Naive thymus-derived CD8-positive, alpha-beta T cell (primary cell): Measurements from ENCODE around the gene SMAD5. TPM values are rescaled to one million over a fixed set of nuclear protein-coding genes. Genes with fewer than 3 reads are reported as not detected.

ENCODE experiments used
- ATAC-seq, 2 donors: fragments of 150-1000 bp; cut with Tn5 transposase in 1 of 2; sonication (Bioruptor Pico), chemical (Tn5 transposase) in 1 of 2; 1 replicate in 1 of 2; 2 replicates in 1 of 2; pipeline ENCODE4 v1.10.0; 2021; ENCODE audit warnings: mild to moderate bottlenecking in 2 of 2, moderate library complexity in 2 of 2
- POLR2A ChIA-PET: fragments of 350-600 bp; sonication (Branson Sonifier 250); formaldehyde crosslinking; loops from one replicate; lab custom pipeline; 2021; ENCODE audit warnings: antibody characterized with exemption; lab: Charles Lee
- DNase-seq, 10 donors: peaks; one replicate each; pipeline versions ENCODE4 v3.0.0 to v3.0.0-alpha.2; 2020 to 2022
- H3K27ac Mint-ChIP-seq, 10 donors: one replicate each; pipeline ENCODE4 v1.8.0; 2020 to 2022; ENCODE audit warnings: mild to moderate bottlenecking in 10 of 10, mixed read lengths in 10 of 10, moderate library complexity in 4 of 10, inconsistent platforms in 1 of 10
- H3K27me3 Mint-ChIP-seq, 5 donors: one replicate each; pipeline ENCODE4 v1.8.0; 2021 to 2022; ENCODE audit warnings: mixed read lengths in 5 of 5
- H3K36me3 Mint-ChIP-seq, 3 donors: one replicate each; pipeline ENCODE4 v1.8.0; 2020 to 2022; ENCODE audit warnings: mixed read lengths in 3 of 3, mild to moderate bottlenecking in 2 of 3, inconsistent platforms in 1 of 3
- H3K4me1 Mint-ChIP-seq, 4 donors: one replicate each; pipeline ENCODE4 v1.8.0; 2021 to 2022; ENCODE audit warnings: mixed read lengths in 4 of 4
- H3K4me3 Mint-ChIP-seq, 10 donors: one replicate each; pipeline ENCODE4 v1.8.0; 2020 to 2022; ENCODE audit warnings: mild to moderate bottlenecking in 10 of 10, mixed read lengths in 10 of 10, moderate library complexity in 6 of 10, inconsistent platforms in 1 of 10
- H3K9me3 Mint-ChIP-seq, 9 donors: one replicate each; pipeline ENCODE4 v1.8.0; 2020 to 2022; ENCODE audit warnings: mixed read lengths in 9 of 9, mild to moderate bottlenecking in 3 of 9, inconsistent platforms in 1 of 9, moderate library complexity in 1 of 9
- polyA plus RNA-seq, 3 donors: library from polyadenylated mRNA; unstranded; fragments of 300-500 nt; fragmentation: Illumina TruSeq; gene quantifications; one replicate each; pipeline ENCODE4 v1.2.3, GENCODE V29; 2021
- total RNA-seq, 8 experiments: library from RNA in 2 of 8; stranded (reverse) in 2 of 8; gene quantifications; one replicate each; pipeline ENCODE4 v1.2.3 and lab custom pipeline; 2021 to 2026

Gene SMAD5
- total RNA-seq (10 to 100 TPM; 20.0 to 21.5 TPM), polyA plus RNA-seq (10 to 100 TPM; 10.8 to 17.2 (median 14.7) TPM), total RNA-seq (lab: John Stamatoyannopoulos, UW) (4.9 to 33.8 (median 16.9) reads per million in 6 experiments)

GRCh38 chr5:136132557-136133221 lies at the start of gene SMAD5:
SMAD5 (plus strand) TSS chr5:136132845; CDS start chr5:136153761, 20,916 bp downstream.
- H3K4me1 Mint-ChIP-seq, result peaks cover 2 to 34% (median 31%) of the 10 kb centered on the region in 4 donors
- peak within 1 kb of the TSS; percentile 84 to 97 (median 93) for H3K4me3 Mint-ChIP-seq
- no peaks in the 10 kb centered on the region for H3K36me3 Mint-ChIP-seq
- no peaks in the 10 kb centered on the region for H3K9me3 Mint-ChIP-seq
- DNase-seq (peak; percentile 20 to 88 (median 68)), ATAC-seq (peak; percentile 58 to 81)
- POLR2A ChIA-PET, result no interaction called here
- peak within 1 kb of the TSS; percentile 59 to 95 (median 90) for H3K27ac Mint-ChIP-seq
- H3K27me3 Mint-ChIP-seq, result peaks cover 14 to 26% (median 19%) of the 10 kb centered on the region in 5 donors

- Mint-ChIP-seq H3K27me3 (peaks cover 7 to 22% (median 15%) of the 10 kb centered on the region in 5 donors), H3K36me3 (no peaks in the 10 kb centered on the region), H3K9me3 (no peaks in the 10 kb centered on the region), H3K27ac (no peak overlapping the region), H3K4me3 (no peak overlapping the region), H3K4me1 (peaks cover 3 to 14% (median 9%) of the 10 kb centered on the region in 4 donors)
- POLR2A ChIA-PET, result no interaction called here
- DNase-seq (no peak), ATAC-seq (no peak)
Measured at GRCh38 chr5:136084698-136085097, 47.9 kb upstream of the SMAD5 start.

- POLR2A ChIA-PET, result no interaction called here
- H3K36me3 Mint-ChIP-seq, result no peaks in the 10 kb centered on the region
- no peaks in the 10 kb centered on the region for H3K4me1 Mint-ChIP-seq
- DNase-seq, result no peak
- H3K27me3 Mint-ChIP-seq, result peaks cover 0 to 12% (median 0%) of the 10 kb centered on the region in 5 donors
- no peaks in the 10 kb centered on the region for H3K9me3 Mint-ChIP-seq
- H3K27ac Mint-ChIP-seq, result no peak overlapping the region
- no peak overlapping the region for H3K4me3 Mint-ChIP-seq
- no peak for ATAC-seq
Measured at GRCh38 chr5:136086783-136087566, 45.7 kb upstream of the SMAD5 start.

GRCh38 chr5:136087961-136088871 lies 44.4 kb upstream of the SMAD5 start:
- no peaks in the 10 kb centered on the region for H3K9me3 Mint-ChIP-seq
- ATAC-seq, result no peak
- no peak overlapping the region for H3K4me3 Mint-ChIP-seq
- POLR2A ChIA-PET, result no interaction called here
- H3K27ac Mint-ChIP-seq, result no peak overlapping the region
- no peaks in the 10 kb centered on the region for H3K36me3 Mint-ChIP-seq
- peaks cover 0 to 12% (median 3%) of the 10 kb centered on the region in 5 donors for H3K27me3 Mint-ChIP-seq
- H3K4me1 Mint-ChIP-seq, result no peaks in the 10 kb centered on the region
- DNase-seq, result no peak

- Mint-ChIP-seq H3K27ac (no peak overlapping the region), H3K27me3 (peaks cover 5 to 12% (median 9%) of the 10 kb centered on the region in 5 donors), H3K4me3 (no peak overlapping the region), H3K4me1 (no peaks in the 10 kb centered on the region), H3K36me3 (no peaks in the 10 kb centered on the region), H3K9me3 (no peaks in the 10 kb centered on the region)
- no peak for DNase-seq
- POLR2A ChIA-PET, result no interaction called here
- no peak for ATAC-seq
Measured at GRCh38 chr5:136089791-136090190, 42.9 kb upstream of the SMAD5 start.

GRCh38 chr5:136090319-136090718 lies 42.3 kb upstream of the SMAD5 start:
- H3K27ac Mint-ChIP-seq, result no peak overlapping the region
- no peaks in the 10 kb centered on the region for H3K36me3 Mint-ChIP-seq
- no peak for ATAC-seq
- H3K9me3 Mint-ChIP-seq, result no peaks in the 10 kb centered on the region
- no peak for DNase-seq
- H3K4me3 Mint-ChIP-seq, result no peak overlapping the region
- peaks cover 7 to 12% (median 11%) of the 10 kb centered on the region in 5 donors for H3K27me3 Mint-ChIP-seq
- H3K4me1 Mint-ChIP-seq, result no peaks in the 10 kb centered on the region
- POLR2A ChIA-PET, result no interaction called here

GRCh38 chr5:136094189-136094912 lies 38.3 kb upstream of the SMAD5 start:
- DNase-seq (no peak), ATAC-seq (no peak)
- no peak overlapping the region for H3K27ac Mint-ChIP-seq
- peaks cover 11 to 28% (median 12%) of the 10 kb centered on the region in 5 donors for H3K27me3 Mint-ChIP-seq
- POLR2A ChIA-PET, result no interaction called here
- H3K9me3 Mint-ChIP-seq, result no peaks in the 10 kb centered on the region
- H3K4me1 Mint-ChIP-seq, result no peaks in the 10 kb centered on the region
- H3K4me3 Mint-ChIP-seq, result no peak overlapping the region
- no peaks in the 10 kb centered on the region for H3K36me3 Mint-ChIP-seq

- Mint-ChIP-seq H3K27me3 (peaks cover 11 to 28% (median 12%) of the 10 kb centered on the region in 5 donors), H3K4me3 (no peak overlapping the region), H3K36me3 (no peaks in the 10 kb centered on the region), H3K9me3 (no peaks in the 10 kb centered on the region), H3K4me1 (no peaks in the 10 kb centered on the region), H3K27ac (no peak overlapping the region)
- ATAC-seq (no peak), DNase-seq (no peak)
- POLR2A ChIA-PET, result no interaction called here
Measured at GRCh38 chr5:136094913-136095641, 37.6 kb upstream of the SMAD5 start.

- H3K36me3 Mint-ChIP-seq, result no peaks in the 10 kb centered on the region
Measured at GRCh38 chr5:136098176-136098575, 34.5 kb upstream of the SMAD5 start.

GRCh38 chr5:136099870-136100269 lies 32.8 kb upstream of the SMAD5 start:
- DNase-seq (no peak), ATAC-seq (no peak)
- Mint-ChIP-seq H3K9me3 (no peaks in the 10 kb centered on the region), H3K36me3 (no peaks in the 10 kb centered on the region), H3K27me3 (peaks cover 4 to 17% (median 10%) of the 10 kb centered on the region in 5 donors), H3K4me1 (no peaks in the 10 kb centered on the region), H3K4me3 (no peak overlapping the region), H3K27ac (no peak overlapping the region)
- POLR2A ChIA-PET, result no interaction called here

More at GRCh38 chr5:136098176-136098575, 34.5 kb upstream of the SMAD5 start:
- Mint-ChIP-seq H3K27ac (no peak overlapping the region), H3K9me3 (no peaks in the 10 kb centered on the region), H3K4me1 (no peaks in the 10 kb centered on the region), H3K4me3 (no peak overlapping the region), H3K27me3 (peaks cover 8 to 28% (median 12%) of the 10 kb centered on the region in 5 donors)
- POLR2A ChIA-PET, result no interaction called here
- no peak for DNase-seq
- no peak for ATAC-seq

GRCh38 chr5:136101884-136102283 lies 30.8 kb upstream of the SMAD5 start:
- ATAC-seq, result no peak
- Mint-ChIP-seq H3K27me3 (peaks cover 2 to 17% (median 7%) of the 10 kb centered on the region in 5 donors), H3K27ac (no peak overlapping the region), H3K9me3 (no peaks in the 10 kb centered on the region), H3K4me1 (no peaks in the 10 kb centered on the region), H3K36me3 (no peaks in the 10 kb centered on the region), H3K4me3 (no peak overlapping the region)
- POLR2A ChIA-PET, result no interaction called here
- DNase-seq, result no peak
